CD8-positive, alpha-beta memory T cell (primary cell): ENCODE results near the gene FAM13A. TPM values are rescaled to one million over a fixed set of nuclear protein-coding genes. Genes with fewer than 3 reads are reported as not detected.

ENCODE experiments used
- CTCF ChIA-PET: fragments of 350-600 bp; sonication (Branson Sonifier 250); formaldehyde crosslinking; loops from one replicate; lab custom pipeline; 2021; ENCODE audit warnings: antibody characterized with exemption; lab: Charles Lee
- POLR2A ChIA-PET: fragments of 350-600 bp; sonication (Branson Sonifier 250); formaldehyde crosslinking; loops from one replicate; lab custom pipeline; 2021; ENCODE audit warnings: antibody characterized with exemption; lab: Charles Lee
- DNase-seq, 5 donors: peaks; one replicate each; pipeline versions ENCODE4 v3.0.0 to v3.0.0-alpha.2; 2020 to 2022; ENCODE audit warnings: mixed read lengths in 1 of 5
- H3K27ac ChIP-seq: one replicate; pipeline ENCODE4 v1.7.0; 2013; ENCODE audit warnings: low read depth, mild to moderate bottlenecking, low read length, moderate library complexity
- H3K27me3 ChIP-seq: 2 replicates; pipeline ENCODE4 v1.7.0; 2013; ENCODE audit warnings: low read length, mild to moderate bottlenecking; ENCODE audit not compliant: insufficient read depth, poor library complexity, severe bottlenecking
- H3K36me3 ChIP-seq: 2 replicates; pipeline ENCODE4 v1.7.0; 2013; ENCODE audit warnings: mild to moderate bottlenecking, low read length, moderate library complexity; ENCODE audit not compliant: insufficient read depth
- H3K4me1 ChIP-seq: 2 replicates; pipeline ENCODE4 v1.7.0; 2013; ENCODE audit warnings: mild to moderate bottlenecking, low read length, moderate library complexity; ENCODE audit not compliant: insufficient read depth
- H3K4me3 ChIP-seq: 2 replicates; pipeline ENCODE4 v1.7.0; 2013; ENCODE audit warnings: mild to moderate bottlenecking, low read length
- H3K9me3 ChIP-seq: 2 replicates; pipeline ENCODE4 v1.7.0; 2013; ENCODE audit warnings: mild to moderate bottlenecking, low read length
- H3K27ac Mint-ChIP-seq, 8 donors: one replicate each; pipeline ENCODE4 v1.8.0; 2020 to 2021; ENCODE audit warnings: mixed read lengths in 8 of 8, mild to moderate bottlenecking in 6 of 8, inconsistent platforms in 3 of 8, moderate library complexity in 3 of 8
- H3K27me3 Mint-ChIP-seq, 2 donors: one replicate each; pipeline ENCODE4 v1.8.0; 2020 to 2021; ENCODE audit warnings: mixed read lengths in 2 of 2, mild to moderate bottlenecking in 1 of 2, moderate library complexity in 1 of 2
- H3K36me3 Mint-ChIP-seq, 3 donors: one replicate each; pipeline ENCODE4 v1.8.0; 2020 to 2021; ENCODE audit warnings: mixed read lengths in 3 of 3, inconsistent platforms in 1 of 3, mild to moderate bottlenecking in 1 of 3
- H3K4me1 Mint-ChIP-seq, 3 donors: one replicate each; pipeline ENCODE4 v1.8.0; 2020 to 2021; ENCODE audit warnings: mixed read lengths in 3 of 3, inconsistent platforms in 1 of 3, mild to moderate bottlenecking in 1 of 3
- H3K4me3 Mint-ChIP-seq, 7 donors: one replicate each; pipeline ENCODE4 v1.8.0; 2020 to 2021; ENCODE audit warnings: mixed read lengths in 7 of 7, mild to moderate bottlenecking in 6 of 7, moderate library complexity in 4 of 7, inconsistent platforms in 2 of 7
- H3K9me3 Mint-ChIP-seq, 5 donors: one replicate each; pipeline ENCODE4 v1.8.0; 2020 to 2022; ENCODE audit warnings: mixed read lengths in 5 of 5, mild to moderate bottlenecking in 3 of 5, moderate library complexity in 2 of 5, inconsistent platforms in 1 of 5
- polyA plus RNA-seq: library from polyadenylated mRNA; unstranded; fragments of 300-500 nt; fragmentation: Illumina TruSeq; gene quantifications from one replicate; pipeline ENCODE4 v1.2.3, GENCODE V29; 2021
- total RNA-seq, 2 experiments: library from RNA; stranded (reverse); gene quantifications; one replicate each; pipeline ENCODE4 v1.2.3, GENCODE V29; 2021

Gene FAM13A
- total and polyA plus RNA-seq, 3 experiments from 2014 or later, result 1.4 to 1.6 (median 1.4) TPM

DNA sequence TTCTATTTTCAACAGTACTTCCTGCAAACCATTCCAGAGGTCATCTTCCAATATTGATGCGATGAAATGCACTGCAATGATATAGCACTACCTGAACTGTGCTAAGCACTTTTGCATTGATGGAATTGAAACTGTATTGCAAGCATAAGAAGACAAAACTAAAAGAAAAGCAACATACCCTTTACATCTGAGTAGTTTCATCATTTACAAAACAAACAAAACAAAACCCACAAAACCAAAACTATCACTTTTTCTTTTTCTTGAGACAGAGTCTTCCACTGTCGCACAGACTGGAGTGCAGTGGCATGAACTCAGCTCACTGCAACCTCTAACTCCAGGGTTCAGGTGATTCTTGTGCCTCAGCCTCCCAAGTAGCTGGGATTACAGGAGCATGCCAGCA is 239.2 kb downstream of the FAM13A start:
- Histone ChIP-seq H3K4me1 (peaks cover 4% of the 10 kb centered on the region), H3K9me3 (no peaks in the 10 kb centered on the region), H3K36me3 (no peaks in the 10 kb centered on the region), H3K27ac (no peak overlapping the region), H3K27me3 (no peaks in the 10 kb centered on the region), H3K4me3 (no peak overlapping the region)
- Mint-ChIP-seq H3K4me1 (peaks cover 16 to 39% (median 33%) of the 10 kb centered on the region in 3 donors), H3K4me3 (no peak overlapping the region), H3K27ac (no peak overlapping the region), H3K9me3 (no peaks in the 10 kb centered on the region), H3K27me3 (peaks cover 0 to 3% of the 10 kb centered on the region in 2 donors), H3K36me3 (peaks cover 0 to 1% (median 0%) of the 10 kb centered on the region in 3 donors)
- ChIA-PET CTCF (interaction anchor here (2.0 to 8.5 kb wide), 3 partner anchors 172 to 278 kb away, joined by 5 to 114 read pairs (median 7); no protein-coding TSS in a partner anchor), POLR2A (no interaction called here)
- DNase-seq, result no peak

DNA sequence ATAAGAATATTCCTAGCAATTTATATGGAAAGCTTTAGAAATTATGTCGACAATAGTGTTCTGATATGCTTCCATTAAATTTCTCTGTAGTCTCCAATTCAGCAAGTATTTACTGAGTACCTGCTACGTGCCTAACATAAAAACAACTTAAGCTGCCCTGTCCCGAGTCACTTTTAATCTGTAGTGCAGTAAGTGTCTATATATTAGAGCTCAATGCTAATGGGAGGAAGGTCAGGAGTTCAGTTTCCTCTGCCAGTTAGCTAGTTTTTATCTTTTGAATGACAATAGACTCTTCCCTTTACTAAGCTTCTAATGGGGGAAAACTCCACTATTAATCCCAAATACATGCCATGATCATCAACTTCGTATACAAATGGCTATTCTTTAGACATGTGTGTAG is 240.6 kb downstream of the FAM13A start:
- peaks cover 0 to 2% (median 0%) of the 10 kb centered on the region in 3 donors for H3K36me3 Mint-ChIP-seq
- H3K27ac Mint-ChIP-seq, result peak overlapping the region in 1 of 8 donors; percentile 13
- Histone ChIP-seq H3K27ac (no peak overlapping the region), H3K36me3 (no peaks in the 10 kb centered on the region), H3K27me3 (no peaks in the 10 kb centered on the region), H3K4me1 (peaks cover 4% of the 10 kb centered on the region), H3K9me3 (no peaks in the 10 kb centered on the region), H3K4me3 (no peak overlapping the region)
- no peak for DNase-seq
- H3K9me3 Mint-ChIP-seq, result no peaks in the 10 kb centered on the region
- POLR2A ChIA-PET, result no interaction called here
- CTCF ChIA-PET, result interaction anchor here (0.8 to 8.5 kb wide), 2 partner anchors 206 to 277 kb away, joined by 5 to 114 read pairs; no protein-coding TSS in a partner anchor
- H3K4me1 Mint-ChIP-seq, result peaks cover 9 to 27% (median 25%) of the 10 kb centered on the region in 3 donors
- H3K4me3 Mint-ChIP-seq, result no peak overlapping the region
- peaks cover 3% of the 10 kb centered on the region in 2 donors for H3K27me3 Mint-ChIP-seq

DNA sequence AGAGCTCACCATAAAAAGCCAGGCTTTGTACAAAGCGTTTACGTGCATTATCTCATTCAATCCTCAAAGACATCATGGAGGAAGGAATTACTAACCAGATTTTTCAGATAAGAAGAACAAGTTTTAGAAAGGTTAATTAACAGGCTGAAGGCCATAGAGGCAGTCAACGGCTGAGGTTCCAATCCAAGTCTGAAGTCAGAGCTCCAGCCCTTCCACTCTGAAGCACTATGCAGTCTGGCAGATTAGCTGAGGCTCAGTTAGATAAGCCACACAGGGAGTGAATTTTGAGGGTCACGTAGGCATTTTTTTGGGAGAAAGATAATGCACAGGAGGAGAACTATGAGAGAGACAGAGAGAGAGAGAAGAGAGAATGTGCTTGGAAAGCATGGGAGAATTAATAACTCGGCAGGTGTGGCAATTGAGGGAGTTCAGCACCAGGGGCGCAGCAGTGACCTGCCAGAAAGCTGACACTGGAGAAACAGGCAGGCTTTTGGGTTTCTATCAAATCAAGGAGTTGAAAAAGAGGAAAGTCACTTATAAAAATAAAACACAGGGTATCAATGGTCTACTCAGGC is 242.9 kb downstream of the FAM13A start:
- peaks cover 0 to 3% (median 0%) of the 10 kb centered on the region in 3 donors for H3K36me3 Mint-ChIP-seq
- H3K27ac ChIP-seq, result no peak overlapping the region
- H3K27me3 Mint-ChIP-seq, result peaks cover 3% of the 10 kb centered on the region in 2 donors
- no peak overlapping the region for H3K27ac Mint-ChIP-seq
- no peaks in the 10 kb centered on the region for H3K36me3 ChIP-seq
- DNase-seq, result no peak
- peaks cover 4% of the 10 kb centered on the region for H3K4me1 ChIP-seq
- no peak overlapping the region for H3K4me3 ChIP-seq
- CTCF ChIA-PET, result interaction anchor here (8.5 kb wide), 1 partner anchor 209 kb away, joined by 114 read pairs; no protein-coding TSS in a partner anchor
- H3K9me3 Mint-ChIP-seq, result no peaks in the 10 kb centered on the region
- H3K9me3 ChIP-seq, result no peaks in the 10 kb centered on the region
- POLR2A ChIA-PET, result no interaction called here
- no peaks in the 10 kb centered on the region for H3K27me3 ChIP-seq
- H3K4me1 Mint-ChIP-seq, result peaks cover under 1 to 10% (median 7%) of the 10 kb centered on the region in 3 donors
- H3K4me3 Mint-ChIP-seq, result no peak overlapping the region

DNA sequence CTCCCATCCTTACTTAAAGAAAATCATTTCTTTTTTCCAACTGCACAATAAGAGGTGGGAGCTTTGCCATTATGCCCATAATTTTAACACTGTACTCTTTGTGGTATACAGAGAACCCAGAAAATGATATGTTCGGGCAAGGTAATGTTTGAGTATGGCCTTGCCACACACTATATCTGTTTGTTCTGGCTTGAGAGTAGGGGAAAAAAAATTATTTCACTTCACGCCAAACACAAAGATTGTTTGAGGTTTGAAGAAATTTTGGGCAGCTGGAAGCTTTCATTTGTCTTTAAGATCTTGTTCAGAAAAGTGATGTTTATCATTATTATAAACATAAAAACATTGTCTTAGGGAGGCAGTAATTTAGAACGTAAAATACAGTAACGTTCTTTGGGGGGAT is 244.0 kb downstream of the FAM13A start:
- Mint-ChIP-seq H3K4me1 (no peaks in the 10 kb centered on the region), H3K27ac (no peak overlapping the region), H3K36me3 (peaks cover 0 to 2% (median 0%) of the 10 kb centered on the region in 3 donors), H3K4me3 (no peak overlapping the region), H3K9me3 (no peaks in the 10 kb centered on the region), H3K27me3 (peaks cover 3% of the 10 kb centered on the region in 2 donors)
- Histone ChIP-seq H3K9me3 (no peaks in the 10 kb centered on the region), H3K27me3 (no peaks in the 10 kb centered on the region), H3K4me1 (no peaks in the 10 kb centered on the region), H3K27ac (no peak overlapping the region), H3K4me3 (no peak overlapping the region), H3K36me3 (no peaks in the 10 kb centered on the region)
- POLR2A ChIA-PET, result no interaction called here
- no peak for DNase-seq
- CTCF ChIA-PET, result no interaction called here

DNA sequence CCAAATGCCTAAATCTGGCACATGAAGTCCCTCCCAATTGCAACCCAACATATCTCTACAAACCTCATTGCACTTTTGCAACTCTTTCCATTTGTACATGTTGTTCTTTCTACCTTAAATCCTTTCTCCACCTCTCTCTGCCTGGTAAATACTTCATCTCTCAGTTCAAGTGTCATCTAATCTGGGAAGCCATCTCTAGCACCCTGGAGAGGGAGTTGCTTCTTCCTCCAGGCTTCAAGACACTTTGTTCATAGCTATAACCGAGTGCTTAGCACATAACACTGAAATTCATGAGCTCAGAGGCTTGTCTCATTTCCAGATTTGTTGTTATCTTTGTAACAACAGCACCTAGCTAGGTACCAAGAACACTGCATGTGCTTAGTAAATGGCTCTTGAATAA is 244.6 kb downstream of the FAM13A start:
- ChIA-PET POLR2A (no interaction called here), CTCF (no interaction called here)
- no peak overlapping the region for H3K27ac Mint-ChIP-seq
- peaks cover 0 to 2% (median 0%) of the 10 kb centered on the region in 3 donors for H3K36me3 Mint-ChIP-seq
- no peaks in the 10 kb centered on the region for H3K36me3 ChIP-seq
- no peak for DNase-seq
- no peaks in the 10 kb centered on the region for H3K27me3 ChIP-seq
- H3K27me3 Mint-ChIP-seq, result peaks cover 3% of the 10 kb centered on the region in 2 donors
- no peaks in the 10 kb centered on the region for H3K9me3 Mint-ChIP-seq
- H3K4me1 ChIP-seq, result no peaks in the 10 kb centered on the region
- H3K4me3 ChIP-seq, result no peak overlapping the region
- H3K4me3 Mint-ChIP-seq, result no peak overlapping the region
- H3K4me1 Mint-ChIP-seq, result no peaks in the 10 kb centered on the region
- H3K27ac ChIP-seq, result no peak overlapping the region
- no peaks in the 10 kb centered on the region for H3K9me3 ChIP-seq

DNA sequence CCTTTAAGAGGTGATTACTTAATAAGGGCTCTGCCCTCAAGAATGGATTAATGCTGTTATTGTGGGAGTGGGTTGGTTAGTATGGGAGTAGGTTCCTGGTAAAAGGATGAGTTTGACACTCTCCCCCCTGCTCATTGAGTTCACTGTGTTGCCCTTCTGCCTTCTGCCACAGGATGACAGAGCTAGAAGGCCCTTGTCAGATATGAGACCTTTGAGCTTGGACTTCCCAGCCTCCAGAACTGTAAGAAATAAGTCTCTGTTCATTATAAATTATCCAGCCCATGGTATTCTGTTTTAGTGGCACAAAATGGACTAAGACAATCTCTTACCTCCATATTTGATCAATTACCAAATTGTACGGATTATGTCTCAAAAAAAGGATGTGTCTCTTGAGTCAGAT is 245.1 kb downstream of the FAM13A start:
- peaks cover 3% of the 10 kb centered on the region in 2 donors for H3K27me3 Mint-ChIP-seq
- no peaks in the 10 kb centered on the region for H3K9me3 Mint-ChIP-seq
- no peaks in the 10 kb centered on the region for H3K4me1 ChIP-seq
- DNase-seq, result no peak
- H3K4me3 ChIP-seq, result no peak overlapping the region
- no peaks in the 10 kb centered on the region for H3K9me3 ChIP-seq
- ChIA-PET POLR2A (no interaction called here), CTCF (no interaction called here)
- no peaks in the 10 kb centered on the region for H3K36me3 ChIP-seq
- no peaks in the 10 kb centered on the region for H3K4me1 Mint-ChIP-seq
- peaks cover 0 to 2% (median 0%) of the 10 kb centered on the region in 3 donors for H3K36me3 Mint-ChIP-seq
- no peak overlapping the region for H3K27ac ChIP-seq
- no peak overlapping the region for H3K4me3 Mint-ChIP-seq
- no peaks in the 10 kb centered on the region for H3K27me3 ChIP-seq
- no peak overlapping the region for H3K27ac Mint-ChIP-seq

DNA sequence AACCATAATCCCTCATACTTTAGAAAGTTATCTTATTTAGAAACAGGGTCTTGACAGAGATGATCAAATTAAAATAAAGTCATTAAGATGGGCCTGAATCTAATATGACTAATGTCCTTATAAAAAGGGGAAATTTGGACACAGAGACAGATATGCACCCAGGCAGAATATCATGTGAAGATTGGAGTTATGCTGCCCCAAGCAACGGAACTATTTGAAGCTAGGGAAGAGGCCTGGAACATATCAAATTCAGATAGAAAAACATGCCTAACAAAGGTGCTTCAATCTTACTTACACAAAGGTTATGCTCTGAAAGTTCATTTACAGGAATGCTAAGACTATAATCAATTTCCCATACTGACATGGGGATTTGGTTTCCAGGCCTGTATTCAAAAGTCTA is 246.7 kb downstream of the FAM13A start:
- no peak overlapping the region for H3K4me3 Mint-ChIP-seq
- peaks cover 3% of the 10 kb centered on the region in 2 donors for H3K27me3 Mint-ChIP-seq
- H3K27ac ChIP-seq, result no peak overlapping the region
- no peak overlapping the region for H3K27ac Mint-ChIP-seq
- H3K4me1 Mint-ChIP-seq, result no peaks in the 10 kb centered on the region
- no peaks in the 10 kb centered on the region for H3K36me3 ChIP-seq
- CTCF ChIA-PET, result interaction anchor here (1.1 kb wide), 1 partner anchor 9 kb away, joined by 3 read pairs; no protein-coding TSS in a partner anchor
- no peaks in the 10 kb centered on the region for H3K27me3 ChIP-seq
- H3K4me3 ChIP-seq, result no peak overlapping the region
- no peaks in the 10 kb centered on the region for H3K9me3 Mint-ChIP-seq
- no peak for DNase-seq
- peaks cover 0 to 2% (median 0%) of the 10 kb centered on the region in 3 donors for H3K36me3 Mint-ChIP-seq
- POLR2A ChIA-PET, result no interaction called here
- H3K4me1 ChIP-seq, result no peaks in the 10 kb centered on the region
- H3K9me3 ChIP-seq, result no peaks in the 10 kb centered on the region

DNA sequence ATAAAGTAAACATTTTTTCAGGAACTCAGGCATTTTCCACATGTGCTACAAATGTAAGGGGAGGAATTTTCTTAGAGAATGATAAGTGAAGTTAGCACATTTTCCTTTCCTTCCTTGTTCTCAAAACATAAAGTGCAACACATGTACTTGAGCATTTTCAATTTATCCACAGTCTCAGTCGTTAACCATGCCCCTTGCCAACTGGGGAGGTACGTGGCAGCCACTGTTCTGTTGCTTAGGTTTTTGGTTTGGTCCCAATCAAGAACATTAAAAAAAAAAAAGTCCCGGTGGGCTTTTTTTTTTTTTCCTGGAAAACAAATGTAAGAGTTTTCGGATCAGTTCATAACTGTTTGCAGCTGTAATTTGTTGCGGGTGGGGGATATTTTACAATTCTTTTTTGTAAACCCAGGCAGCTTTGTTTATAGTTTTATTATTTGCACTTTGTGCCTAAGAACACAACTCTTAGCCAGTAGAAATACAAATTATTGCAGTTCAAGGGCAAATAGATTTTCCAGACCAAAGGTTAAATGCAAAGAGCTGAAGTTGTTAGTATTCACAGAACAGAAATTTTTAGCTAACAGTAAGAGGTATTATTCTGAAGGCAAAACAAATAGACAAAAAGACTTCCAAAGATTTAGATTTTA is 247.3 kb downstream of the FAM13A start:
- no peak overlapping the region for H3K27ac Mint-ChIP-seq
- Histone ChIP-seq H3K27ac (no peak overlapping the region), H3K9me3 (no peaks in the 10 kb centered on the region), H3K27me3 (no peaks in the 10 kb centered on the region), H3K4me3 (no peak overlapping the region), H3K36me3 (no peaks in the 10 kb centered on the region), H3K4me1 (no peaks in the 10 kb centered on the region)
- ChIA-PET POLR2A (no interaction called here), CTCF (interaction anchor here (1.0 to 1.1 kb wide), 3 partner anchors 9 to 270 kb away, joined by 3 to 4 read pairs (median 3); no protein-coding TSS in a partner anchor)
- no peak overlapping the region for H3K4me3 Mint-ChIP-seq
- no peaks in the 10 kb centered on the region for H3K4me1 Mint-ChIP-seq
- peaks cover 0 to 2% (median 0%) of the 10 kb centered on the region in 3 donors for H3K36me3 Mint-ChIP-seq
- no peak for DNase-seq
- H3K9me3 Mint-ChIP-seq, result no peaks in the 10 kb centered on the region
- H3K27me3 Mint-ChIP-seq, result peaks cover 0 to 3% of the 10 kb centered on the region in 2 donors
